ENCODE measurements around the gene EIF3F.

Gene EIF3F

DNA sequence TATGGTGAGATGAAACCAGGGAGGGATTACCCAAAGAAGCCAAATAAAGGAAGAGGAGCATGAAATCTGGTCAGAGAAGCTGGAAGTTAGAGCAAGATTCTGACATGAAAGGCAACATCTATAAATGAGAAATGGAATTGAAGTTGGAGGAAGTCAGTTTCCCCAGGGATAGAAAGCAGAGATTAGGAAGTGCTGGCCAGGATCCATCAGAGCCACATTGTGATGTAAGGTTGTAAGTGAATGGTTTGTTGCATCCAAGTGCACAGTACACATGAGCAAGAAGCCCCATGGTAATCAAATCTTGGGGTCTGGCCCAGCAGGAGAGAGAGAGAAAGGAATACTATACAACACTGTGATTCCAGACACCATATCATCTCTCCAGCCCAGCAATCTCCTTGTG lies 15.3 kb upstream of the EIF3F start:
- TF ChIP-seq REST (IDR thresholded peaks at IDR 0.05; ENCODE audit: insufficient read depth in 1 of 2, low read depth in 2 of 2, low read length in 2 of 2) (no peak), TAF1 (IDR thresholded peaks at IDR 0.05; ENCODE audit: borderline replicate concordance, insufficient read depth, low read length) (no peak), POLR2AphosphoS5 (IDR thresholded peaks at IDR 0.05; ENCODE audit: low read depth, low read length) (no peak), SIN3A (IDR thresholded peaks at IDR 0.05; ENCODE audit: borderline replicate concordance, insufficient read depth, low read length) (no peak), FOXP2 (optimal IDR thresholded peaks at IDR 0.05; ENCODE audit: borderline replicate concordance, extremely low read depth, extremely low read length, insufficient read depth) (no peak)

- TF ChIP-seq TAF1 (IDR thresholded peaks at IDR 0.05; ENCODE audit: borderline replicate concordance, insufficient read depth, low read length) (no peak), REST (IDR thresholded peaks at IDR 0.05; ENCODE audit: insufficient read depth in 1 of 2, low read depth in 2 of 2, low read length in 2 of 2) (no peak), FOXP2 (optimal IDR thresholded peaks at IDR 0.05; ENCODE audit: borderline replicate concordance, extremely low read depth, extremely low read length, insufficient read depth) (no peak), POLR2AphosphoS5 (IDR thresholded peaks at IDR 0.05; ENCODE audit: low read depth, low read length) (no peak), SIN3A (IDR thresholded peaks at IDR 0.05; ENCODE audit: borderline replicate concordance, insufficient read depth, low read length) (no peak)
These were observed 14.1 kb upstream of the EIF3F start for GRCh38 chr11:7973011-7973410.

DNA sequence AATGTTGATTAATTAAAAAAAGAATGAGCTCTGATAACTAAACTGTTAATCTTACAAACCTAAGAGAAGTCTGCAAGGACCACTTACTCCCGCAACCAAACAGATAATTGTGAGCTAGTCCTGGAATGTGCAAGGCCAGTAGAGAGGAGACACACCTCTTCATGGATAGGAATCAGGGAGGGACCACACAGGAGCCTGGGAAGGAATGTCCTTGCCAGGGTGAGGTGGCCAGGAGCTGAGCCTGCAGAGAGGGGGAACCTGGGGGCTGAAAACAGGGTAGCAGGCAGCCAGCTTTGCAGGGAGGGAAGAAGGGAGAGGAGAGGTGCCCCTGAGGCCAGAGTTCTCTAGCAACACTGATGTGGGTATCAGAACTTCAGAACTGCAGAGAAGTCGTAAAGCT lies 12.5 kb upstream of the EIF3F start:
- TF ChIP-seq REST (IDR thresholded peaks at IDR 0.05; ENCODE audit: insufficient read depth in 1 of 2, low read depth in 2 of 2, low read length in 2 of 2) (no peak), TAF1 (IDR thresholded peaks at IDR 0.05; ENCODE audit: borderline replicate concordance, insufficient read depth, low read length) (no peak), FOXP2 (optimal IDR thresholded peaks at IDR 0.05; ENCODE audit: borderline replicate concordance, extremely low read depth, extremely low read length, insufficient read depth) (no peak), SIN3A (IDR thresholded peaks at IDR 0.05; ENCODE audit: borderline replicate concordance, insufficient read depth, low read length) (no peak), POLR2AphosphoS5 (IDR thresholded peaks at IDR 0.05; ENCODE audit: low read depth, low read length) (no peak)

- TF ChIP-seq TAF1 (IDR thresholded peaks at IDR 0.05; ENCODE audit: borderline replicate concordance, insufficient read depth, low read length) (no peak), REST (IDR thresholded peaks at IDR 0.05; ENCODE audit: insufficient read depth in 1 of 2, low read depth in 2 of 2, low read length in 2 of 2) (no peak), FOXP2 (optimal IDR thresholded peaks at IDR 0.05; ENCODE audit: borderline replicate concordance, extremely low read depth, extremely low read length, insufficient read depth) (no peak), POLR2AphosphoS5 (IDR thresholded peaks at IDR 0.05; ENCODE audit: low read depth, low read length) (no peak), SIN3A (IDR thresholded peaks at IDR 0.05; ENCODE audit: borderline replicate concordance, insufficient read depth, low read length) (no peak)
These were observed 9.8 kb upstream of the EIF3F start for GRCh38 chr11:7977232-7977917.

Measured in PFSK-1 (cell line).